Measurements from ENCODE around the gene SCG5. TPM values are rescaled to one million over a fixed set of nuclear protein-coding genes. Genes with fewer than 3 reads are reported as not detected.

Gene SCG5
- total RNA-seq, 1 donor from 2014 or later = 6.1 TPM

DNA sequence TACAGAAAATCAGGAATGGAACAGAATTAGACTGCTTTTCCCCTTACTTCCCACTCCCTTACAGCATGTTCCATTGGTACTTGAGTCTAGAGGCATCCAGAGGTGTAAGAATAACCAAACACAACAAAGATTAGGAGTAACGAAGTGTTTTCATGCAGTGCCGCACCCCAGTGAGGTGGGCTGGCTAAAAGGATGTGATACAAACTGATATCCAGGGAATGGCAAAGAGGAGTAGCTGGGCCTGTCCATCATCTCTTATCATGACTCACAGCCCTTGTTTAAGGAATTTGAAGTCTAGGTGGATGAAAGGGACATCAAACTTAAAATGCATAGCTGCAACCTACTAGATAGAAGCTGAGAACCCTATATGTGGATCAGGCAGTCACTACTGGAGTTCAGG lies 16.4 kb downstream of the SCG5 start:
- no peaks in the 10 kb centered on the region for H3K9me3 ChIP-seq
- H3K4me1 ChIP-seq = peaks cover 8% of the 10 kb centered on the region
- no peak overlapping the region for H3K27ac ChIP-seq
- H3K36me3 ChIP-seq = no peaks in the 10 kb centered on the region
- TF ChIP-seq POLR2A (IDR thresholded peaks at IDR 0.05) (no peak), POLR2AphosphoS5 (IDR thresholded peaks at IDR 0.05; ENCODE audit: insufficient read depth in 1 of 2, low read depth in 1 of 2) (no peak)
- TF ChIP-seq, protein P1, sequence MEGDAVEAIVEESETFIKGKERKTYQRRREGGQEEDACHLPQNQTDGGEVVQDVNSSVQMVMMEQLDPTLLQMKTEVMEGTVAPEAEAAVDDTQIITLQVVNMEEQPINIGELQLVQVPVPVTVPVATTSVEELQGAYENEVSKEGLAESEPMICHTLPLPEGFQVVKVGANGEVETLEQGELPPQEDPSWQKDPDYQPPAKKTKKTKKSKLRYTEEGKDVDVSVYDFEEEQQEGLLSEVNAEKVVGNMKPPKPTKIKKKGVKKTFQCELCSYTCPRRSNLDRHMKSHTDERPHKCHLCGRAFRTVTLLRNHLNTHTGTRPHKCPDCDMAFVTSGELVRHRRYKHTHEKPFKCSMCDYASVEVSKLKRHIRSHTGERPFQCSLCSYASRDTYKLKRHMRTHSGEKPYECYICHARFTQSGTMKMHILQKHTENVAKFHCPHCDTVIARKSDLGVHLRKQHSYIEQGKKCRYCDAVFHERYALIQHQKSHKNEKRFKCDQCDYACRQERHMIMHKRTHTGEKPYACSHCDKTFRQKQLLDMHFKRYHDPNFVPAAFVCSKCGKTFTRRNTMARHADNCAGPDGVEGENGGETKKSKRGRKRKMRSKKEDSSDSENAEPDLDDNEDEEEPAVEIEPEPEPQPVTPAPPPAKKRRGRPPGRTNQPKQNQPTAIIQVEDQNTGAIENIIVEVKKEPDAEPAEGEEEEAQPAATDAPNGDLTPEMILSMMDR (IDR thresholded peaks at IDR 0.05) = no peak
- H3K4me3 ChIP-seq = no peak overlapping the region
- DNase-seq (ENCODE audit: extremely low spot score in 2 of 2) = no peak
- intact Hi-C loops (cut with DNase I) = no loop called here
- no peaks in the 10 kb centered on the region for H3K27me3 ChIP-seq

DNA sequence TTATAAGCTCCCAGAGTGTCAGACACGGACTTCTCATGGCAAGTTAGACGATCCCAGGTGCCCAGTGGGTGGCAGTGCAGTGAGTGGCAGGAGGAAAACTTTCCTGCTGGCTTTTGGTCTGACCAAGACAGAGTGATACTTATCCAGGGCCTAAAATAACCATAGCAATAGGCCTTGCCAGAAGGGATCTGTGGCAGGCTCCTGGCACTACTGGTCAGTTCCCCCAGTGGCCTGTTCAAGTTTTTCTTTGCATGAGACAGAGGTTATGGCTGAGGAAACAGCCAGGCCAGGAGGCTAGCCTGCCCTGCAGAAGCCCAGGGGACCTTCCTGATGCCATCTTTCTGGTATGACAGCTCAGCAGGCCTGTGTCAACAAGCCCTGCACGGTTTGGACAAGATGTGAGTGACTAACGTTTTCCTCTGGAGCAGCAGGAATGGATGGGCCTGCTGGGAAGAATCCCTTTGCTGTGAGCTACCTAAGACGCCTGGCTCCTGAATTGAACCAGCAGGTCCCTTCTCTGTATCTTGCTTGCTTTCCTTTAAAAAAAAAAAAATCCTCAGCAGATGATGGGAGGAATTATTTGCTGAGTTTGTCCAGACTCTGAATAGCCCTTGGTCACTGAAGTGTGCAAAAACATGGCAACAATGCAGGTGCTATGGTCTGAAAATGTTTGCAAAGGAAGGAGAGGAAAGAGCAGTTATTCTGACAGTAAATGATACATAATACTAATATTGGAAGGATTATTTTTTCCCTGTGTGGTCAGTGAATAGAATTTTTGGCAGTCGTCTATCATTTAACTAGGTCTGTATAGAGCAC lies 18.0 kb downstream of the SCG5 start:
- Histone ChIP-seq H3K36me3 (no peaks in the 10 kb centered on the region), H3K27ac (no peak overlapping the region)
- DNase-seq (ENCODE audit: extremely low spot score in 2 of 2) = no peak

DNA sequence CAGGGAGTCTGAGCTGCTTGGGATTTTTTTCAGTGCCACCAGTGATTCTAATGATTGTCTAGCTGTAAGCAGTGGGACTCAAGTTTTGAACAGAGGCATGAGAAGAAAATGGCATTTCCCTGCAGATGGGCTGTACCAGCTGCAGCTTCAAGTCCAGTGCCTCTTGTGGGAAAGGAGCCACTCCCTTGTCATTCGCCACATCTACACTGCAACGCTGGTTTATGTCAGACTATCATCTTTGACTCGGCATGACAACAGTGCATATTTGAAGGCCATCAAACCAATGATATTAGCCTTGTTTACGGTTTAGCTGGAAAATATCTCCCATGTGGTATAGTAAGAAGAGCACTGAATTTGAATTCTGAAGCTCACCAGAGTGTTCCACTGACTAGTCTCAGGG lies 22.2 kb downstream of the SCG5 start:
- Histone ChIP-seq H3K27me3 (no peaks in the 10 kb centered on the region), H3K4me1 (peaks cover 22% of the 10 kb centered on the region), H3K4me3 (no peak overlapping the region), H3K27ac (no peak overlapping the region), H3K9me3 (no peaks in the 10 kb centered on the region), H3K36me3 (no peaks in the 10 kb centered on the region)
- DNase-seq (ENCODE audit: extremely low spot score in 2 of 2) = no peak
- intact Hi-C loops (cut with DNase I) = loop anchor here (5.0 kb wide), 1 partner anchor 329 kb away; no protein-coding TSS in a partner anchor
- TF ChIP-seq, protein P1 (IDR thresholded peaks at IDR 0.05) = no peak
- TF ChIP-seq POLR2A (IDR thresholded peaks at IDR 0.05) (no peak), POLR2AphosphoS5 (IDR thresholded peaks at IDR 0.05; ENCODE audit: insufficient read depth in 1 of 2, low read depth in 1 of 2) (no peak)

More for the DNA sequence above, 18.0 kb downstream of the SCG5 start:
- no peaks in the 10 kb centered on the region for H3K27me3 ChIP-seq
- TF ChIP-seq, protein P1 (IDR thresholded peaks at IDR 0.05) = no peak
- TF ChIP-seq POLR2A (IDR thresholded peaks at IDR 0.05) = no peak
- TF ChIP-seq POLR2AphosphoS5 (IDR thresholded peaks at IDR 0.05; ENCODE audit: insufficient read depth in 1 of 2, low read depth in 1 of 2) = no peak
- H3K4me1 ChIP-seq = peaks cover 8% of the 10 kb centered on the region
- intact Hi-C loops (cut with DNase I) = loop anchor here (5.0 kb wide), 1 partner anchor 333 kb away; no protein-coding TSS in a partner anchor
- H3K9me3 ChIP-seq = no peaks in the 10 kb centered on the region
- H3K4me3 ChIP-seq = no peak overlapping the region

DNA sequence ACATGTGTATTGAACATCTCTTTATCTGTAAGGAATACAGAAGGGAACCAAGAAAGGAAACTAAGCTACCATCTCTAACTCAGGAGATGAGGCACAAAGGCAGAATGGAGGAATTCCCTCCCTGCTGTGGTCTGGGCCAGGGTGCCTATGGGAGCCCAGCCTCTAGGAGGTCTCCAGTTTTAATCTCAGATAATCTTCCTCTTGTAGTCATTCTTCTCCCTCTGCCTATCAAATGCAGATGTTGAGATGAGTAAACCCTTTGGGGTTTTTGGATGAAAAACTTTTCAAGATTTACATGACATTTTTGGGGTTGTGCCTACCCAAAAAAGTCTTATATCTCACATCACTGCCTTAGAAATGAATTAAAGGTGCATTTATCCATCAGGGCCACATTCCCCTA lies 23.3 kb downstream of the SCG5 start:
- Histone ChIP-seq H3K4me3 (no peak overlapping the region), H3K4me1 (peaks cover 23% of the 10 kb centered on the region), H3K27me3 (no peaks in the 10 kb centered on the region), H3K36me3 (no peaks in the 10 kb centered on the region), H3K9me3 (no peaks in the 10 kb centered on the region), H3K27ac (peak overlapping the region; percentile 20)
- DNase-seq (ENCODE audit: extremely low spot score in 2 of 2) = no peak
- intact Hi-C loops (cut with DNase I) = loop anchor here (5.0 kb wide), 1 partner anchor 328 kb away; no protein-coding TSS in a partner anchor
- TF ChIP-seq POLR2A (IDR thresholded peaks at IDR 0.05) = no peak
- TF ChIP-seq POLR2AphosphoS5 (IDR thresholded peaks at IDR 0.05; ENCODE audit: insufficient read depth in 1 of 2, low read depth in 1 of 2) = no peak
- TF ChIP-seq, protein P1 (IDR thresholded peaks at IDR 0.05) = no peak

DNA sequence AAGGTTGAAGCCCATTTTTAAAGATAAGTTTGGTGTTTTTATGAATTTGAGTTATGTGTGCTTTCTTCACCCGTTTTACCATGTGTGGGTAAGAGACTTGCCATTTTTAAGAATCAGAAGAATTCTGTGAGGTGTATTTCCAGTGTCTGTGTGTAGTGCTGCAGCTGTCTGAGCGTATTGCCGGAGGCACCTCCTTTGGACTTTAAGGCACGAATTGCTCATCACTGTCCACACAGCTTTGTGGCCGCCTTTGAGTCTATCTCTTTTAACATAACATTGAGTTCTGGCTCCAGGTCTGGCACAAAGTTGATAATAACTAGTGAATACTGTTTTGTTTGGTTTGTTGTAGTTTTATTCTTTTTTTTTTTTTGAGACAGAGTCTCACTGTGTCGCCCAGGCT lies 25.8 kb downstream of the SCG5 start:
- peaks cover 28% of the 10 kb centered on the region for H3K4me1 ChIP-seq
- no peak overlapping the region for H3K4me3 ChIP-seq
- no peak for DNase-seq (ENCODE audit: extremely low spot score in 2 of 2)
- no peaks in the 10 kb centered on the region for H3K36me3 ChIP-seq
- intact Hi-C loops (cut with DNase I) = no loop called here
- H3K27ac ChIP-seq = no peak overlapping the region
- H3K27me3 ChIP-seq = no peaks in the 10 kb centered on the region
- no peaks in the 10 kb centered on the region for H3K9me3 ChIP-seq
- TF ChIP-seq, protein P1 (IDR thresholded peaks at IDR 0.05) = no peak
- no peak for TF ChIP-seq POLR2AphosphoS5 (IDR thresholded peaks at IDR 0.05; ENCODE audit: insufficient read depth in 1 of 2, low read depth in 1 of 2)
- TF ChIP-seq POLR2A (IDR thresholded peaks at IDR 0.05) = no peak

All from vagina (tissue), 2 donors.